Endothelial cell (in vitro differentiated cells): ENCODE results near the gene PROZ. TPM values are rescaled to one million over a fixed set of nuclear protein-coding genes. Genes with fewer than 3 reads are reported as not detected.

Experiments
- DNase-seq: peaks from one replicate; pipeline ENCODE4 v3.0.0; 2021; ENCODE audit warnings: low spot score
- H3K27ac Mint-ChIP-seq: one replicate; pipeline ENCODE4 v1.8.0; 2021; ENCODE audit warnings: mixed read lengths, inconsistent platforms; ENCODE audit not compliant: unreplicated experiment
- H3K27me3 Mint-ChIP-seq: one replicate; pipeline ENCODE4 v1.8.0; 2021; ENCODE audit warnings: mild to moderate bottlenecking, moderate library complexity, mixed read lengths, inconsistent platforms; ENCODE audit not compliant: unreplicated experiment
- H3K36me3 Mint-ChIP-seq: one replicate; pipeline ENCODE4 v1.8.0; 2021; ENCODE audit warnings: mild to moderate bottlenecking, low read depth, mixed read lengths, inconsistent platforms; ENCODE audit not compliant: unreplicated experiment
- H3K4me1 Mint-ChIP-seq: one replicate; pipeline ENCODE4 v1.8.0; 2021; ENCODE audit warnings: mild to moderate bottlenecking, mixed read lengths, inconsistent platforms; ENCODE audit not compliant: unreplicated experiment
- H3K4me3 Mint-ChIP-seq: one replicate; pipeline ENCODE4 v1.8.0; 2021; ENCODE audit warnings: mild to moderate bottlenecking, mixed read lengths, inconsistent platforms; ENCODE audit not compliant: unreplicated experiment
- H3K9me3 Mint-ChIP-seq: one replicate; pipeline ENCODE4 v1.8.0; 2021; ENCODE audit warnings: mixed read lengths, inconsistent platforms; ENCODE audit not compliant: unreplicated experiment
- CTCF ChIP-seq: fragments of 200-600 bp; sonication (generic); IDR thresholded peaks from one replicate; pipeline ENCODE4 v1.5.0; 2021; ENCODE audit warnings: antibody characterized with exemption; ENCODE audit not compliant: unreplicated experiment
- total RNA-seq: library from RNA; stranded (reverse); fragmentation: NEBNext Ultra II Directional; extraction: Animal tissue kit (Norgen Biotek cat#: 25700); gene quantifications from one replicate; pipeline ENCODE4 v1.2.1, GENCODE V29; 2021; ENCODE audit not compliant: unreplicated experiment

Gene PROZ
- total RNA-seq, 1 donor from 2014 or later: not detected

GRCh38 chr13:113219256-113219940 is 61.0 kb downstream of the PROZ start:
- no peak for TF ChIP-seq CTCF
- Mint-ChIP-seq H3K27ac (no peak overlapping the region), H3K36me3 (peaks cover 28% of the 10 kb centered on the region), H3K27me3 (peaks cover 11% of the 10 kb centered on the region), H3K4me3 (no peak overlapping the region), H3K9me3 (no peaks in the 10 kb centered on the region), H3K4me1 (no peaks in the 10 kb centered on the region)
- no peak for DNase-seq

DNA sequence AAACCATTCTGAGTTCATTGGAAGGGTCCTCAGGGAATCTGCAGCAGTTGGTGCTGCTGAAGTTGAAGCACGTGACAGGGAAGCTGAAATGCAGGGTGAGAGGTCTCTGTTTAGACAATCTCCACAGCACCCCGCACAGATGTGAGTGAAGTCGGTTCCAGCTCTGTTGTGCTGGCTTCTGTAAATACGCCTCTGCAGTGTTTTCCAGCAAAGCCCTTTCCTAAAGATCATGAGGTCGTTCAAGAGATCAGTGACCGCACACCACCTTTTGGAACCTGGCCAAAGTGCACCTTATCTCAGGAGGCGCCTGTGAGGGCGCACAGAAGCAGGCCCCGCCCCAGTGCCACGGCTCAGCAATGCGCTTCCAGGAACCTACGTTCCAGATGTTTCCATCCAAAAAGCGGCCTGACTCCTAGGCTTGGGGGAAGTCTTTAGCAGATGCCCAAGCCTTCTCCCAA is 61.7 kb downstream of the PROZ start:
- Mint-ChIP-seq H3K9me3 (no peaks in the 10 kb centered on the region), H3K36me3 (peaks cover 36% of the 10 kb centered on the region), H3K27ac (no peak overlapping the region), H3K4me1 (no peaks in the 10 kb centered on the region), H3K4me3 (peak overlapping the region; percentile 19), H3K27me3 (peaks cover 11% of the 10 kb centered on the region)
- DNase-seq: no peak
- TF ChIP-seq CTCF: no peak

GRCh38 chr13:113220877-113221276 is 62.4 kb downstream of the PROZ start:
- peaks cover 11% of the 10 kb centered on the region for H3K27me3 Mint-ChIP-seq
- peaks cover 37% of the 10 kb centered on the region for H3K36me3 Mint-ChIP-seq
- peak overlapping the region; percentile 62 for H3K4me3 Mint-ChIP-seq
- H3K4me1 Mint-ChIP-seq: no peaks in the 10 kb centered on the region
- H3K27ac Mint-ChIP-seq: peak overlapping the region; percentile 30
- no peak for TF ChIP-seq CTCF
- H3K9me3 Mint-ChIP-seq: no peaks in the 10 kb centered on the region
- DNase-seq: no peak

Other genes with a start within 250 kb of the PROZ start
- 16.5 TPM for gene MCF2L, start 189.4 kb upstream of the PROZ start, total RNA-seq
- gene F7, start 52.9 kb upstream of the PROZ start, total RNA-seq: not detected
- 0.23 TPM for gene F10, start 35.8 kb upstream of the PROZ start, total RNA-seq
- 44.3 TPM for gene PCID2, start 50.0 kb downstream of the PROZ start, total RNA-seq
- 55.8 TPM for gene CUL4A, start 51.0 kb downstream of the PROZ start, total RNA-seq
- 210 TPM for gene LAMP1, start 138.6 kb downstream of the PROZ start, total RNA-seq
- gene GRTP1, start 205.5 kb downstream of the PROZ start, total RNA-seq: 0.90 TPM